Measurements from ENCODE around the gene A1BG.

GRCh38 chr19:58300620-58301019 lies 52.7 kb downstream of the A1BG start:
- TF ChIP-seq ATF1 (CRISPR knock-in tag; IDR thresholded peaks at IDR 0.05) (no peak), PREB (CRISPR knock-in tag; IDR thresholded peaks at IDR 0.05) (no peak), SP1 (IDR thresholded peaks at IDR 0.05) (no peak), SP1 (CRISPR knock-in tag; IDR thresholded peaks at IDR 0.05) (no peak), CTCF (CRISPR knock-in tag; IDR thresholded peaks at IDR 0.05) (no peak), ZFP1 (CRISPR knock-in tag; IDR thresholded peaks at IDR 0.05) (no peak), ZNF205 (CRISPR knock-in tag; IDR thresholded peaks at IDR 0.05) (no peak)
